GM12878 (cell line): ENCODE results near the gene SIAH2. TPM values are rescaled to one million over a fixed set of nuclear protein-coding genes. Genes with fewer than 3 reads are reported as not detected.

Experiments used
- ATAC-seq: fragments of 200-7000 bp; cut with Tn5 transposase; 3 replicates; pipeline ENCODE4 v1.9.1; 2020; ENCODE audit warnings: mild to moderate bottlenecking, moderate library complexity
- BruUV-seq: library from RNA; stranded (reverse); fragments of 400-500 nt; replicated peaks from 2 replicates; lab custom pipeline; 2021; lab: Mats Ljungman, UMichigan
- CTCF ChIA-PET: fragments of 300-600 bp; sonication (Branson Sonifier 250); formaldehyde crosslinking; extraction: SDS; loops from one replicate; lab custom pipeline; 2021; ENCODE audit warnings: inconsistent platforms; lab: Yijun Ruan, JAX
- POLR2A ChIA-PET: fragments of 350-600 bp; formaldehyde crosslinking; extraction: SDS; loops from one replicate; lab custom pipeline; 2021; ENCODE audit warnings: inconsistent platforms; lab: Charles Lee
- RAD21 ChIA-PET: fragments of 300-600 bp; sonication (Branson Sonifier 250); formaldehyde crosslinking; loops from one replicate; lab custom pipeline; 2023; ENCODE audit warnings: antibody characterized with exemption; ENCODE audit not compliant: unreplicated experiment; lab: Charles Lee
- SMC1A ChIA-PET: fragments of 300-600 bp; sonication (Branson Sonifier 250); formaldehyde crosslinking; loops from one replicate; lab custom pipeline; 2023; ENCODE audit not compliant: unreplicated experiment, uncharacterized antibody; lab: Charles Lee
- DNase-seq: peaks from one replicate; pipeline ENCODE4 v3.0.0-alpha.2; 2011; ENCODE audit warnings: low read depth, low spot score
- FAIRE-seq: peaks from 3 replicates; lab custom pipeline; 2011; peaks lifted over from hg19 to GRCh38; lab: Jason Lieb, UNC
- H2AFZ ChIP-seq: 2 replicates; pipeline ENCODE4 v1.6.0; 2011; ENCODE audit warnings: low read depth, low read length, control low read depth; ENCODE audit not compliant: control insufficient read depth
- H3K27ac ChIP-seq: 2 replicates; pipeline ENCODE4 v1.5.1; 2011; ENCODE audit warnings: control low read depth; ENCODE audit not compliant: control insufficient read depth, insufficient read depth
- H3K27me3 ChIP-seq, 2 experiments: replicated peaks in 1 of 2; 2 replicates each; pipeline versions ENCODE4 v1.6.0 to v1.6.1; 2011; ENCODE audit warnings: low read length in 1 of 2; ENCODE audit not compliant: control insufficient read depth in 2 of 2, insufficient read depth in 2 of 2
- H3K36me3 ChIP-seq, 2 experiments: 2 replicates each; pipeline ENCODE4 v1.5.1; 2011; ENCODE audit warnings: low read length in 1 of 2; ENCODE audit not compliant: control insufficient read depth in 2 of 2, insufficient read depth in 2 of 2
- H3K4me1 ChIP-seq: 2 replicates; pipeline ENCODE4 v1.6.1; 2011; ENCODE audit warnings: mild to moderate bottlenecking, low read length, moderate library complexity, mixed read lengths; ENCODE audit not compliant: control insufficient read depth, insufficient read depth
- H3K4me2 ChIP-seq: 2 replicates; pipeline ENCODE4 v1.6.0; 2011; ENCODE audit warnings: control low read depth; ENCODE audit not compliant: control insufficient read depth, insufficient read depth
- H3K4me3 ChIP-seq: fragments of 200-600 bp; sonication (generic); 2 replicates; pipeline ENCODE4 v1.5.1; 2016
- H3K79me2 ChIP-seq: 2 replicates; pipeline ENCODE4 v1.6.0; 2011; ENCODE audit warnings: low read length; ENCODE audit not compliant: control insufficient read depth, insufficient read depth
- H3K9ac ChIP-seq: 2 replicates; pipeline ENCODE4 v1.8.0; 2011; ENCODE audit warnings: low read length, control low read depth, mixed read lengths; ENCODE audit not compliant: control insufficient read depth, insufficient read depth
- H3K9me3 ChIP-seq: replicated peaks from 3 replicates; pipeline ENCODE4 v1.5.1; 2011; ENCODE audit warnings: mild to moderate bottlenecking, low read length; ENCODE audit not compliant: control insufficient read depth, insufficient read depth
- H4K20me1 ChIP-seq: 2 replicates; pipeline ENCODE4 v1.6.0; 2011; ENCODE audit not compliant: control insufficient read depth, insufficient read depth
- EGR1 ChIP-seq, 2 experiments: IDR thresholded peaks; 1 replicate in 1 of 2; 2 replicates in 1 of 2; pipeline ENCODE4 v1.6.1; 2011 to 2012; ENCODE audit warnings: low read depth in 2 of 2, low read length in 2 of 2, borderline replicate concordance in 1 of 2, mild to moderate bottlenecking in 1 of 2, moderate library complexity in 1 of 2
- KLF5 ChIP-seq: fragments of 450-650 bp; IDR thresholded peaks from 2 replicates; pipeline ENCODE4 v1.6.1; 2014; ENCODE audit warnings: mild to moderate bottlenecking; ENCODE audit not compliant: partially characterized antibody
- MTA3 ChIP-seq: IDR thresholded peaks from 2 replicates; pipeline ENCODE4 v1.6.1; 2012; ENCODE audit warnings: low read length, inconsistent platforms, borderline replicate concordance
- NFYA ChIP-seq: IDR thresholded peaks from 2 replicates; pipeline ENCODE4 v1.6.1; 2011; ENCODE audit warnings: low read depth, mild to moderate bottlenecking, low read length, improper control_type of control experiment, borderline replicate concordance
- NFYB ChIP-seq: IDR thresholded peaks from 2 replicates; pipeline ENCODE4 v1.6.1; 2011; ENCODE audit warnings: low read depth, mild to moderate bottlenecking, low read length, improper control_type of control experiment, moderate library complexity; ENCODE audit not compliant: insufficient read depth
- POLR2AphosphoS2 ChIP-seq: IDR thresholded peaks from 2 replicates; pipeline ENCODE4 v1.6.1; 2011; ENCODE audit warnings: low read depth, mild to moderate bottlenecking, low read length, improper control_type of control experiment, moderate library complexity
- PRDM15 ChIP-seq: fragments of 450-650 bp; formaldehyde crosslinking; IDR thresholded peaks from 2 replicates; pipeline ENCODE4 v1.4.0; 2020; ENCODE audit warnings: mild to moderate bottlenecking, moderate library complexity
- TAF1 ChIP-seq: IDR thresholded peaks from 2 replicates; pipeline ENCODE4 v1.6.1; 2011; ENCODE audit warnings: mild to moderate bottlenecking, low read depth, low read length, borderline replicate concordance
- WGBS: methylation state at CpG from one replicate; pipeline ENCODE4 v1.1.6; 2016; ENCODE audit warnings: low lambda C conversion rate; ENCODE audit not compliant: insufficient replicate concordance, insufficient coverage; ENCODE audit errors: missing lambda C conversion rate; 5-methylcytosine and 5-hydroxymethylcytosine counted together
- in situ Hi-C: fragments of 300-500 bp; cut with MboI; formaldehyde crosslinking; loops from 9 replicates; pipeline ENCODE4 v1.14.3; 2018; ENCODE audit warnings: mixed read lengths
- intact Hi-C: fragments of 100-400 bp; cut with micrococcal nuclease; formaldehyde crosslinking; loops from one replicate; pipeline ENCODE4 v1.14.2; 2022; ENCODE audit not compliant: unreplicated experiment
- polyA plus RNA-seq, 11 experiments: library from polyadenylated mRNA; depleted of rRNA in 4 of 11; unstranded in 6 of 11; stranded (reverse) in 5 of 11; fragments of >200 nt; fragmentation: Nextera tagmentation in 4 of 11; fragmentation: Illumina TruSeq in 1 of 11; extraction: Ambion mirVana in 4 of 11; extraction: Trizol in 1 of 11; gene quantifications; 1 replicate in 1 of 11; 2 replicates in 10 of 11; pipeline versions ENCODE4 v1.2.1 to v1.2.3, GENCODE V29; 2011 to 2016; ENCODE audit warnings: inconsistent platforms in 2 of 11, missing spikeins in 2 of 11, low read depth in 1 of 11
- total RNA-seq, 4 experiments: library from RNA; depleted of rRNA in 3 of 4; stranded (reverse); fragments of >200 nt in 3 of 4; fragmentation: Illumina TruSeq in 1 of 4; extraction: Trizol in 1 of 4; gene quantifications; 2 replicates each; pipeline versions ENCODE4 v1.2.1 to v1.2.3, GENCODE V29; 2013 to 2021

The SIAH2 gene
- total and polyA plus RNA-seq, 10 of the 15 experiments (the other 5 are each of a cell fraction or from before 2014, with no cell fraction given), result 3.3 to 51.5 (median 29.7) TPM

GRCh38 chr3:150810641-150811040, 47.7 kb upstream of the SIAH2 start:
- POLR2A ChIA-PET, result no interaction called here
- no peaks in the 10 kb centered on the region for H3K36me3 ChIP-seq
- no peak for DNase-seq
- SMC1A ChIA-PET, result no interaction called here
- no peaks in the 10 kb centered on the region for H3K4me1 ChIP-seq
- H4K20me1 ChIP-seq, result no peaks in the 10 kb centered on the region
- peaks cover 0 to 2% of the 10 kb centered on the region in 2 experiments; a peak in 2 of 4 replicates for H3K27me3 ChIP-seq
- no peak overlapping the region for H3K4me2 ChIP-seq
- CTCF ChIA-PET, result no interaction called here
- intact Hi-C loops, result no loop called here
- no peak overlapping the region for H2AFZ ChIP-seq
- in situ Hi-C loops, result no loop called here
- FAIRE-seq, result no peak
- no peak overlapping the region for H3K4me3 ChIP-seq
- no peaks in the 10 kb centered on the region for H3K79me2 ChIP-seq
- ATAC-seq, result no peak
- H3K9ac ChIP-seq, result no peak overlapping the region
- no TSS peak for BruUV-seq
- H3K27ac ChIP-seq, result no peak overlapping the region
- no peaks in the 10 kb centered on the region for H3K9me3 ChIP-seq
- 44% methylated on average over 1 of the region's 1 CpG for WGBS
- TF ChIP-seq NFYA (no peak), KLF5 (no peak), TAF1 (no peak), POLR2AphosphoS2 (no peak), PRDM15 (CRISPR knock-in tag) (no peak), NFYB (no peak), EGR1 (IDR thresholded peaks at IDR 0.05; ENCODE audit: borderline replicate concordance in 1 of 2, low read depth in 2 of 2, low read length in 2 of 2) (no peak), MTA3 (no peak)
- RAD21 ChIA-PET, result no interaction called here
